Keratinocyte (primary cell): Measurements from ENCODE around the gene SMIM36. TPM values are rescaled to one million over a fixed set of nuclear protein-coding genes. Genes with fewer than 3 reads are reported as not detected.

Source experiments
- DNase-seq: peaks from one replicate; pipeline ENCODE4 v3.0.0-alpha.2; 2011; ENCODE audit warnings: low read depth, missing footprints, low spot score
- FAIRE-seq: peaks from 2 replicates; lab custom pipeline; 2011; peaks lifted over from hg19 to GRCh38; lab: Jason Lieb, UNC
- H2AFZ ChIP-seq: 2 replicates; pipeline ENCODE4 v1.6.0; 2012; ENCODE audit warnings: low read length, control low read depth, inconsistent platforms; ENCODE audit not compliant: control insufficient read depth
- H3K27ac ChIP-seq: 2 replicates; pipeline ENCODE4 v1.5.1; 2011; ENCODE audit warnings: low read length; ENCODE audit not compliant: control insufficient read depth, insufficient read depth
- H3K27me3 ChIP-seq: 3 replicates; pipeline ENCODE4 v1.6.0; 2011; ENCODE audit warnings: low read length; ENCODE audit not compliant: control insufficient read depth, insufficient read depth; ENCODE audit errors: extremely low read depth
- H3K36me3 ChIP-seq, 2 experiments: 2 replicates in 1 of 2; 3 replicates in 1 of 2; pipeline ENCODE4 v1.5.1; 2011; ENCODE audit warnings: low read length in 2 of 2, mild to moderate bottlenecking in 1 of 2; ENCODE audit not compliant: control insufficient read depth in 2 of 2, insufficient read depth in 2 of 2; ENCODE audit errors: extremely low read depth in 1 of 2
- H3K4me1 ChIP-seq: 3 replicates; pipeline ENCODE4 v1.5.1; 2011; ENCODE audit warnings: low read length; ENCODE audit not compliant: control insufficient read depth, insufficient read depth; ENCODE audit errors: extremely low read depth
- H3K4me2 ChIP-seq: 3 replicates; pipeline ENCODE4 v1.6.0; 2011; ENCODE audit warnings: low read depth, low read length; ENCODE audit not compliant: control insufficient read depth, insufficient read depth; ENCODE audit errors: extremely low read depth
- H3K4me3 ChIP-seq, 3 experiments: fragments of 200-600 bp in 1 of 3; sonication (generic) in 1 of 3; 2 replicates in 2 of 3; 3 replicates in 1 of 3; pipeline ENCODE4 v1.5.1; 2011 to 2016; ENCODE audit warnings: low read length in 3 of 3, mild to moderate bottlenecking in 3 of 3, control low read depth in 2 of 3, inconsistent platforms in 1 of 3, low read depth in 1 of 3, mixed read lengths in 1 of 3, mixed run types in 1 of 3, moderate library complexity in 1 of 3; ENCODE audit not compliant: control insufficient read depth in 2 of 3, insufficient read depth in 2 of 3; ENCODE audit errors: extremely low read depth in 1 of 3
- H3K79me2 ChIP-seq: 2 replicates; pipeline ENCODE4 v1.6.0; 2012; ENCODE audit warnings: low read length; ENCODE audit not compliant: control insufficient read depth, insufficient read depth
- H3K9ac ChIP-seq: 3 replicates; pipeline ENCODE4 v1.6.0; 2011; ENCODE audit warnings: low read length; ENCODE audit not compliant: control insufficient read depth, insufficient read depth; ENCODE audit errors: extremely low read depth
- H3K9me1 ChIP-seq: 3 replicates; pipeline ENCODE4 v1.6.0; 2011; ENCODE audit warnings: low read length; ENCODE audit not compliant: control insufficient read depth, insufficient read depth; ENCODE audit errors: extremely low read depth
- H3K9me3 ChIP-seq: 2 replicates; pipeline ENCODE4 v1.5.1; 2012; ENCODE audit warnings: low read depth, low read length; ENCODE audit not compliant: control insufficient read depth
- H4K20me1 ChIP-seq: 3 replicates; pipeline ENCODE4 v1.6.0; 2011; ENCODE audit warnings: low read length; ENCODE audit not compliant: control insufficient read depth, insufficient read depth; ENCODE audit errors: extremely low read depth
- CTCF ChIP-seq, 3 experiments: IDR thresholded peaks in 1 of 3; conservative IDR thresholded peaks in 1 of 3; optimal IDR thresholded peaks in 1 of 3; 2 replicates in 2 of 3; 3 replicates in 1 of 3; pipeline versions ENCODE3 to v1.5.1; 2011; ENCODE audit warnings: low read length in 3 of 3, mild to moderate bottlenecking in 3 of 3, moderate library complexity in 2 of 3, control low read depth in 1 of 3, inconsistent platforms in 1 of 3; ENCODE audit not compliant: insufficient read depth in 2 of 3; ENCODE audit errors: extremely low read depth in 1 of 3
- EZH2 ChIP-seq: IDR thresholded peaks from one replicate; pipeline ENCODE4 v1.6.1; 2012; ENCODE audit warnings: inconsistent platforms, mild to moderate bottlenecking, low read length, moderate library complexity
- dilution Hi-C: fragments of 300-500 bp; cut with MboI; formaldehyde crosslinking; loops from one replicate; pipeline ENCODE4 v1.7.0; 2020; ENCODE audit warnings: low sequenced_read_pairs; ENCODE audit not compliant: extremely low pct_ligation_motif_present
- polyA plus RNA-seq, 5 experiments: library from polyadenylated mRNA; depleted of rRNA in 3 of 5; stranded (reverse) in 3 of 5; stranded (forward) in 1 of 5; unstranded in 1 of 5; fragments of >200 nt; gene quantifications; 1 replicate in 1 of 5; 2 replicates in 3 of 5; 3 replicates in 1 of 5; pipeline versions ENCODE4 v1.2.1 to v1.2.3, GENCODE V29; 2011 to 2012; ENCODE audit warnings: missing spikeins in 2 of 5, low read depth in 1 of 5, low replicate concordance in 1 of 5

Gene SMIM36
- polyA plus RNA-seq, 1 donor (not counting 4 experiments of a cell fraction or from before 2014, with no cell fraction given), result not detected

GRCh38 chr17:55417411-55418268, 93.6 kb downstream of the SMIM36 start:
- H3K27ac ChIP-seq, result no peak overlapping the region
- peaks cover 2% of the 10 kb centered on the region for H3K79me2 ChIP-seq
- H3K9me1 ChIP-seq, result no peaks in the 10 kb centered on the region
- dilution Hi-C loops, result no loop called here
- no peaks in the 10 kb centered on the region for H4K20me1 ChIP-seq
- no peak overlapping the region for H3K4me2 ChIP-seq
- no peak for FAIRE-seq
- H3K4me3 ChIP-seq, result no peak overlapping the region
- no peak for DNase-seq
- TF ChIP-seq EZH2 (no peak), CTCF (optimal IDR thresholded peaks at IDR 0.05 in 1 of 3, IDR thresholded peaks at IDR 0.05 in 1 of 3, conservative IDR thresholded peaks at IDR 0.05 in 1 of 3; ENCODE audit: extremely low read depth in 1 of 3, insufficient read depth in 2 of 3, low read length in 3 of 3) (no peak)
- H3K27me3 ChIP-seq, result no peaks in the 10 kb centered on the region
- H3K9ac ChIP-seq, result no peak overlapping the region
- no peaks in the 10 kb centered on the region for H3K9me3 ChIP-seq
- no peak overlapping the region for H2AFZ ChIP-seq
- H3K36me3 ChIP-seq, result no peaks in the 10 kb centered on the region
- peaks cover 8% of the 10 kb centered on the region for H3K4me1 ChIP-seq

GRCh38 chr17:55416470-55417052, 94.7 kb downstream of the SMIM36 start:
- H2AFZ ChIP-seq, result no peak overlapping the region
- no peaks in the 10 kb centered on the region for H3K9me3 ChIP-seq
- no peak for DNase-seq
- no peaks in the 10 kb centered on the region for H3K27me3 ChIP-seq
- no peak overlapping the region for H3K4me3 ChIP-seq
- no peak overlapping the region for H3K9ac ChIP-seq
- FAIRE-seq, result no peak
- H4K20me1 ChIP-seq, result no peaks in the 10 kb centered on the region
- H3K27ac ChIP-seq, result no peak overlapping the region
- H3K4me1 ChIP-seq, result peaks cover 5% of the 10 kb centered on the region
- no peak overlapping the region for H3K4me2 ChIP-seq
- H3K36me3 ChIP-seq, result no peaks in the 10 kb centered on the region
- no peak for TF ChIP-seq CTCF (optimal IDR thresholded peaks at IDR 0.05 in 1 of 3, IDR thresholded peaks at IDR 0.05 in 1 of 3, conservative IDR thresholded peaks at IDR 0.05 in 1 of 3; ENCODE audit: extremely low read depth in 1 of 3, insufficient read depth in 2 of 3, low read length in 3 of 3)
- H3K79me2 ChIP-seq, result peaks cover 2% of the 10 kb centered on the region
- no peaks in the 10 kb centered on the region for H3K9me1 ChIP-seq
- dilution Hi-C loops, result no loop called here
